Brain microvascular endothelial cell (primary cell): ENCODE results near the gene KRTDAP.

Experiments
- DNase-seq: peaks from one replicate; pipeline ENCODE4 v3.0.0-alpha.2; 2020
- H3K27ac ChIP-seq: fragments of 250-450 bp; sonication (Bioruptor Pico); 2 replicates; pipeline ENCODE4 v1.5.1; 2020; ENCODE audit warnings: mild to moderate bottlenecking, moderate library complexity
- H3K27me3 ChIP-seq: fragments of 250-450 bp; sonication (Bioruptor Pico); replicated peaks from 2 replicates; pipeline ENCODE4 v1.5.1; 2020; ENCODE audit warnings: mild to moderate bottlenecking
- H3K36me3 ChIP-seq: fragments of 250-450 bp; sonication (Bioruptor Pico); replicated peaks from 2 replicates; pipeline ENCODE4 v1.5.1; 2020; ENCODE audit warnings: mild to moderate bottlenecking
- H3K4me3 ChIP-seq: 2 replicates; pipeline ENCODE4 v1.5.1; 2011; ENCODE audit warnings: low read depth, mild to moderate bottlenecking, control low read depth, low read length, moderate library complexity
- in situ Hi-C: cut with HindIII; loops from 2 replicates; pipeline ENCODE4 v1.10.0; 2017; ENCODE audit warnings: low sequenced_read_pairs, low pct_ligation_motif_present
- TF ChIP-seq, protein P1 (sequence below): IDR thresholded peaks from 2 replicates; pipeline ENCODE4 v1.5.1; 2011; ENCODE audit warnings: low read depth, mild to moderate bottlenecking, moderate library complexity, low read length, control low read depth, inconsistent platforms; ENCODE audit errors: missing control alignments

Gene KRTDAP

GRCh38 chr19:35451338-35452096 is 38.7 kb downstream of the KRTDAP start:
- no peaks in the 10 kb centered on the region for H3K36me3 ChIP-seq
- TF ChIP-seq, protein P1, sequence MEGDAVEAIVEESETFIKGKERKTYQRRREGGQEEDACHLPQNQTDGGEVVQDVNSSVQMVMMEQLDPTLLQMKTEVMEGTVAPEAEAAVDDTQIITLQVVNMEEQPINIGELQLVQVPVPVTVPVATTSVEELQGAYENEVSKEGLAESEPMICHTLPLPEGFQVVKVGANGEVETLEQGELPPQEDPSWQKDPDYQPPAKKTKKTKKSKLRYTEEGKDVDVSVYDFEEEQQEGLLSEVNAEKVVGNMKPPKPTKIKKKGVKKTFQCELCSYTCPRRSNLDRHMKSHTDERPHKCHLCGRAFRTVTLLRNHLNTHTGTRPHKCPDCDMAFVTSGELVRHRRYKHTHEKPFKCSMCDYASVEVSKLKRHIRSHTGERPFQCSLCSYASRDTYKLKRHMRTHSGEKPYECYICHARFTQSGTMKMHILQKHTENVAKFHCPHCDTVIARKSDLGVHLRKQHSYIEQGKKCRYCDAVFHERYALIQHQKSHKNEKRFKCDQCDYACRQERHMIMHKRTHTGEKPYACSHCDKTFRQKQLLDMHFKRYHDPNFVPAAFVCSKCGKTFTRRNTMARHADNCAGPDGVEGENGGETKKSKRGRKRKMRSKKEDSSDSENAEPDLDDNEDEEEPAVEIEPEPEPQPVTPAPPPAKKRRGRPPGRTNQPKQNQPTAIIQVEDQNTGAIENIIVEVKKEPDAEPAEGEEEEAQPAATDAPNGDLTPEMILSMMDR, result no peak
- no peak for DNase-seq
- no peak overlapping the region for H3K27ac ChIP-seq
- H3K27me3 ChIP-seq, result no peaks in the 10 kb centered on the region
- no peak overlapping the region for H3K4me3 ChIP-seq
- in situ Hi-C loops, result no loop called here

- DNase-seq, result no peak
- in situ Hi-C loops, result no loop called here
- H3K27ac ChIP-seq, result no peak overlapping the region
Measured at GRCh38 chr19:35449359-35450043, 40.8 kb downstream of the KRTDAP start.

DNA sequence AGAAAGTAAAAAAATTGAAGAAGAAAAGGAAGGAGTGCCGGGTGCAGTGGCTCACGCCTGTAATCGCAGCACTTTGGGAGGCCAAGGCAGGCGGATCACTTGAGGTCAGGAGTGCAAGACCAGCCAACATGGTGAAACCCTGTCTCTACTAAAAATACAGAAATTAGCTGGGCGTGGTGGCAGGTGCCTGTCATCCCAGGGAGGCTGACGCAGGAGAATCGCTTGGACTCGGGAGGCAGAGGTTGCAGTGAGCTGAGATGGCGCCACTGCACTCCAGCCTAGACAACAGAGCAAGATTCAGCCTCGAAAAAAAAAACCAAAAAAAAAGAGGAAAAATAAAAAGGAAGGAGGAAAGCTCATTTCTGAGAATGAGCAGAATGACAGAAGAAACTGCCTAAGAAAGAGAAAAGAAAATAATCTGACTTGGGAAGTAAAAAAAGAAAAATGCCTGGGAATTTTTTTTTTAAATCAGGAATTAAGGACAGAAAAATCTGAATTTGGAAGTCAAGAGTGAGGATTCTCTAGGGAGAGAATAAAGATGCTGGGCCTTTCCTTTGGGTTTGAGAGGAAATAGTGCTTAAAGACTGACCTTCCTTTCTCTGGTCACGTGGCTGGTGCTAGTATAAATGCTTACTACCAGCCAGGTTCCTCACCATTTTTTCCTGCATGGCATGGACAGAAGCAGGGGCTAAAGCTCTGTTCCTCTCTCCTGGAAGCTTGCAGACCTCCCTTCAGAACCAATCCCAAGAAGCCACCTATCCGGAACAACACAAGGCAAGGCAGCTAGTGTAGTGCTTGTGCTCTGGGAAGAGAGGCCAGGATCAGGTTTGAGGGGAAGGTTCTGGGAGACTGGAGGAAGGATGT is 42.4 kb downstream of the KRTDAP start, which contains the start of gene FFAR2:
Gene FFAR2, plus strand, starts transcription at position 652 of the 864 bp plus-strand sequence. CDS start 1,458 bp downstream, outside the sequence.
- in situ Hi-C loops, result no loop called here
- TF ChIP-seq, protein P1, result no peak
- Histone ChIP-seq H3K27ac (no peak within 1 kb of the TSS), H3K36me3 (no peaks in the 10 kb centered on the region), H3K4me3 (no peak within 1 kb of the TSS), H3K27me3 (no peaks in the 10 kb centered on the region)
- DNase-seq, result no peak

More at GRCh38 chr19:35449359-35450043, 40.8 kb downstream of the KRTDAP start:
- Histone ChIP-seq H3K36me3 (no peaks in the 10 kb centered on the region), H3K27me3 (no peaks in the 10 kb centered on the region), H3K4me3 (no peak overlapping the region)
- TF ChIP-seq, protein P1, result no peak

- H3K4me3 ChIP-seq, result no peak overlapping the region
- no peaks in the 10 kb centered on the region for H3K27me3 ChIP-seq
- in situ Hi-C loops, result no loop called here
- H3K27ac ChIP-seq, result no peak overlapping the region
- no peak for DNase-seq
- TF ChIP-seq, protein P1, result no peak
- no peaks in the 10 kb centered on the region for H3K36me3 ChIP-seq
Measured at GRCh38 chr19:35445826-35446593, 44.3 kb downstream of the KRTDAP start.

DNA sequence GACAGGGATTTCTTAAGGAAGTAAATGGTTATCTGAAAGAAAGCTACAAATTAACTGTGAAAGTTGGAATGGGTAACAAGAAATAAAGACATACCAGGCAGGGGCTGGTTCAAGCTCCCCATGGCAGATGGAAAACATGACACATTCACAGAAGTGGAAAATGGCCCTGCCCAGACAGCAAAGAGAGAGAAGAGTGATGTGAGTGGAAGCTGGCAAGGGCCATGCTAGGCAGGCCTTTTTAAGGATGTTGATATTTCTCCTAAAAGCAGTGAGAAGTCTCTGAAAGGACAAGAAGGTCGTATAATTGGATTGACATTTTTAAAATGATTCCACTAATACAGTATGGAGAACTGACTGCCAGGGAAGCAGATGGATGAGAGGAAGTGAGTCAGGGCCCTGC is 45.5 kb downstream of the KRTDAP start:
- H3K36me3 ChIP-seq, result no peaks in the 10 kb centered on the region
- TF ChIP-seq, protein P1, result no peak
- in situ Hi-C loops, result no loop called here
- H3K27me3 ChIP-seq, result no peaks in the 10 kb centered on the region
- H3K27ac ChIP-seq, result no peak overlapping the region
- H3K4me3 ChIP-seq, result no peak overlapping the region
- DNase-seq, result no peak
